Small intestine (tissue), 7 donors: ENCODE data around the gene ASPSCR1. TPM values are rescaled to one million over a fixed set of nuclear protein-coding genes. Genes with fewer than 3 reads are reported as not detected.
A peak's percentile ranks its signal among the peaks of the same experiment; 100 is the strongest.

Experiments used
- DNase-seq, 2 donors: peaks; one replicate each; pipeline versions ENCODE4 v3.0.0 to v3.0.0-alpha.2; 2013
- FAIRE-seq: peaks from 2 replicates; lab custom pipeline; 2012; peaks lifted over from hg19 to GRCh38; lab: Jason Lieb, UNC
- H3K27ac ChIP-seq, 3 donors: one replicate each; pipeline ENCODE4 v1.5.1; 2013; ENCODE audit warnings: low read length in 2 of 3, mild to moderate bottlenecking in 2 of 3, control low read depth in 1 of 3, inconsistent platforms in 1 of 3, low read depth in 1 of 3, moderate library complexity in 1 of 3
- H3K27me3 ChIP-seq, 3 donors: one replicate each; pipeline ENCODE4 v1.6.1; 2013; ENCODE audit warnings: low read length in 3 of 3, inconsistent platforms in 1 of 3; ENCODE audit not compliant: control insufficient read depth in 3 of 3, insufficient read depth in 3 of 3
- H3K36me3 ChIP-seq, 3 donors: one replicate each; pipeline ENCODE4 v1.6.1; 2013; ENCODE audit warnings: low read length in 3 of 3, inconsistent platforms in 1 of 3, low read depth in 1 of 3, mild to moderate bottlenecking in 1 of 3, moderate library complexity in 1 of 3; ENCODE audit not compliant: control insufficient read depth in 3 of 3, insufficient read depth in 2 of 3
- H3K4me1 ChIP-seq, 3 donors: one replicate each; pipeline ENCODE4 v1.6.1; 2013; ENCODE audit warnings: low read length in 2 of 3, inconsistent platforms in 1 of 3, low read depth in 1 of 3, mild to moderate bottlenecking in 1 of 3, moderate library complexity in 1 of 3; ENCODE audit not compliant: control insufficient read depth in 3 of 3, insufficient read depth in 2 of 3
- H3K4me3 ChIP-seq, 3 donors: one replicate each; pipeline ENCODE4 v1.5.1; 2013; ENCODE audit warnings: low read length in 3 of 3, control low read depth in 1 of 3, inconsistent platforms in 1 of 3, low read depth in 1 of 3, mild to moderate bottlenecking in 1 of 3, moderate library complexity in 1 of 3
- H3K9me3 ChIP-seq, 2 donors: one replicate each; pipeline ENCODE4 v1.6.1; 2013; ENCODE audit warnings: low read depth in 1 of 2, low read length in 1 of 2; ENCODE audit not compliant: control insufficient read depth in 2 of 2, insufficient read depth in 1 of 2
- WGBS, 3 donors: extraction: QIAGEN DNeasy Blood & Tissue Kit; methylation state at CpG; one replicate each; pipeline ENCODE4 v1.1.7; 2013; 5-methylcytosine and 5-hydroxymethylcytosine counted together
- polyA plus RNA-seq, 4 donors: library from polyadenylated mRNA; stranded (reverse) in 3 of 4; unstranded in 1 of 4; fragments of 200-250 nt in 3 of 4; fragments of 120-200 nt in 1 of 4; gene quantifications; one replicate each; pipeline versions ENCODE4 v1.2.1 to v1.2.3, GENCODE V29; 2013
- donor health status: healthy with polysubstance abuse.
- donor health status: control.
- donor health status: control.
- donor health status: Bipolar disorder and iron deficiency.
- donor health status: healthy.

The ASPSCR1 gene
- polyA plus RNA-seq, 4 donors, result 23.5 to 96.7 (median 47.5) TPM

DNA sequence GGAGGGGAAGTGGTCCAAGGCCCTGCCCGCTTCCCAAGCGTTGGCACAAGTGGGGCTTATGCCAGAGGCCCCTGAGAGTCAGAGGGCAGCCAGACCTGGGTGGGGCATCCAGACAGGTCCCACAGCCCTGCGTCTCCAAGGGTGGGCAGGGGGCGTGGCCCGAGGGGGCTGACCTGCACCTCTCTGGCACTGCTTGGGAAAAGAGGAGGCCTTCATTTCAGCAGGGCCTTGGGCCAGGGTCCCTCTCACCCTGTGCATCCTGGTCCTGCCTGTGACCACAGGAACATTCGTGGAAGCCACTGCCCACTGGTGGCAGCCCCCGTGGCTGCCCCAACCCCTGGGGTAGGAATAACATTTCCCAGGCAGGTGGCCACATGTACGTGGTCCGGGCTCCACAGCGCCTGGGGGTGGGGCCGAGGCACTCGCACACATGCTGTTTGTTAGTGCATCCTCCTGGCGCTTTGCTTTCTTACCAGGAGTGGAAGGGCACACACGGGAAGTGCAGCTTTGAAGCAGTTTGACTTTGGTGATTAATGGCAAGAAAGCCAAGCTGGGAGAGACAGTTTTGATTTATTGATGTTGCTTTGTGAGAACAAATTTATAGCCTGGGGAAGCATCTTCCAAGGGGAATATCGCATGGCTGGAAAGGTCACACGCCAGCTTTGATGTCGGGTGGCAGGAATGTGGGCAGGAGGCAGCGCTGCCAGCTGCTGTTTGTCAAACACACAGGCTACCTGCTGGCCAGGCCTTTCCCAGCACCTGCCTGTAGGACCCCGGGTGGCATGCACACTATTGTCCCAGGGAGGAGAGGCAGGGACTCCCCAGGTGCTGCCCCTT is 40.9 kb downstream of the ASPSCR1 start:
- Histone ChIP-seq H3K4me3 (no peak overlapping the region), H3K9me3 (no peaks in the 10 kb centered on the region), H3K27me3 (no peaks in the 10 kb centered on the region), H3K36me3 (peaks cover 0 to 56% (median 0%) of the 10 kb centered on the region in 3 donors), H3K4me1 (peaks cover 0 to 22% (median 0%) of the 10 kb centered on the region in 3 donors), H3K27ac (no peak overlapping the region)
- WGBS, 3 donors, result 52 to 74% (median 64%) methylated on average over 19 of the region's 19 CpGs
- FAIRE-seq (no peak), DNase-seq (no peak)

DNA sequence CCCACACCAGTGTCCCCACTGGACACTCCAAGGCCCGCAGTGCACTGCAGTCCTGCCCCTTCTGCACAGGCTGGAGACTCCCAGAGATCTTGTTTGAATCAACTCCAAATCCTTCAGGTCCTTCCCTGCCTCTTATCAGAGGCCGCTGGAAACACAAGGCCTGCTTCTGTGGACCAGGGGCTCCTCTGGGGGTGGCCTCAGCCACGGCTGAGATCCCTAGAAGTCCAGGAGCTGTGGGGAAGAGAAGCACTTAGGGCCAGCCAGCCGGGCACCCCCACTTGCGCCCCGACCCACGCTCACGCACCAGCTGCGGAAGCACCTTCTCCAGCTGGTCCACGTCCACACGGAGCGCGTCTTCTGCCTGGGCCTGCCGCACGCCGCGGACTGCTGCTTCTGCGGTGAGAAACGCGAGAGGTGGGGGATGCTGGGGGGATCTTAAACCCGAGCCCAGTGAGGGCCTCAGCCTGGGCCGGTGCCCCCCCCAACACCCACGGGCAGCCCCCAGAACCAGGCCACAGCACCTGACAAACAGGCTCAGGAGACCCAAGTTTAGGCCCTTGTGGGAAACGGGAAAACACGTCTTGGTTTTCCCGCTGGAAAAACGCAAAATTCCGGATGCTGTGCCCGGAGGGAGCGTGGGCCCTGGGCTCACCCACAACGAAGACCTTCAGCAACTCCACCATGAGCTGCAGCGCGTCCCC is 41.7 kb downstream of the ASPSCR1 start:
- Histone ChIP-seq H3K36me3 (peaks cover 0 to 48% (median 0%) of the 10 kb centered on the region in 3 donors), H3K9me3 (no peaks in the 10 kb centered on the region), H3K27me3 (no peaks in the 10 kb centered on the region), H3K4me1 (peaks cover 2 to 28% (median 3%) of the 10 kb centered on the region in 3 donors), H3K27ac (no peak overlapping the region), H3K4me3 (no peak overlapping the region)
- no peak for DNase-seq
- 85 to 87% (median 87%) methylated on average over 33 of the region's 33 CpGs for WGBS, 3 donors
- no peak for FAIRE-seq

DNA sequence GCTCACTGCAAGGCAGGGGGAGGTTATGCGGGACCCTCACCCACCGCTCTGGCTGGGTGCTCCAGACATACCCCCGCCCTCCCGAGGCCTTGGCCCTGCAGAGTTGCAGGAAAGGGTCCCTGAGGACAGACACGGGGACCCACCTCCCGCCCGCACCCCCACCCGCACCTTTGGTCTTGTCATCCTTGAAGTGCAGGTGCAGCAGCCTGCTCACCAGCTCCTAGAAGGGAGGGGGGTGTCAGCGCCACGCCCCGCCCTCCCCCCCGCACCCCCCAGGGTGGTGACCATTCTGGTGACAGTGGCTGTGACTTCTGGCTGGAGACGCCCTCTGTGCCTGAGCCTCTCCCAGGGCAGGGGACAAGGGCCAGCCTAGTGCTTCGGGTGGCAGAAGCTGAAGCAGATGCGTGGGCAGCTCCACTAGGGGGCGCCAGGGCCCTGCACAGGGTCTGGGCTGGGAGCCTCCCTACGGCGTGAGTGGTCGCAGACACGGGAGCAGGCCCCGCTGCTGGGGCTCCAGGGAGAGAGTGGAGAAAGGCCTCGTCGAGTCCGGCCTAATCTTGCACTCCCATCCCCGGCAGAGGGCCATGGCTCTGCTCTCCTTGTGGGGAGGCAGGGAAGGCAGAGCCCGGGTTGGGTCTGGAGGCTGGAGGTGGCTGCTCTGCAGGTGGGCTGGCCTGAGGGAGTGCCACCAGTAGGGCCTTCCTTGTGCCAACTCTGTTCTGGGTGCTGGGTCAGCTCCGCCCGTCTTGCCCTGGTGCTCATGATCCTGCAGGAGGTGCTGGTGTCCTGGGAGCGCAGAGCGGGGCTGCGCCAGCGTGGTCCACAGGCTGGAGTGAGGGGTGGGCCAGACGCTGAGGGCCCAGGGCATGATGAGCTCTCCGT is 42.5 kb downstream of the ASPSCR1 start:
- no peak overlapping the region for H3K4me3 ChIP-seq
- no peaks in the 10 kb centered on the region for H3K27me3 ChIP-seq
- H3K4me1 ChIP-seq, result peaks cover 2 to 35% (median 5%) of the 10 kb centered on the region in 3 donors
- H3K36me3 ChIP-seq, result peaks cover 0 to 47% (median 0%) of the 10 kb centered on the region in 3 donors
- DNase-seq (peak; percentile 68 to 72), FAIRE-seq (no peak)
- no peak overlapping the region for H3K27ac ChIP-seq
- H3K9me3 ChIP-seq, result no peaks in the 10 kb centered on the region
- 42 to 59% (median 53%) methylated on average over 34 of the region's 34 CpGs for WGBS, 3 donors

DNA sequence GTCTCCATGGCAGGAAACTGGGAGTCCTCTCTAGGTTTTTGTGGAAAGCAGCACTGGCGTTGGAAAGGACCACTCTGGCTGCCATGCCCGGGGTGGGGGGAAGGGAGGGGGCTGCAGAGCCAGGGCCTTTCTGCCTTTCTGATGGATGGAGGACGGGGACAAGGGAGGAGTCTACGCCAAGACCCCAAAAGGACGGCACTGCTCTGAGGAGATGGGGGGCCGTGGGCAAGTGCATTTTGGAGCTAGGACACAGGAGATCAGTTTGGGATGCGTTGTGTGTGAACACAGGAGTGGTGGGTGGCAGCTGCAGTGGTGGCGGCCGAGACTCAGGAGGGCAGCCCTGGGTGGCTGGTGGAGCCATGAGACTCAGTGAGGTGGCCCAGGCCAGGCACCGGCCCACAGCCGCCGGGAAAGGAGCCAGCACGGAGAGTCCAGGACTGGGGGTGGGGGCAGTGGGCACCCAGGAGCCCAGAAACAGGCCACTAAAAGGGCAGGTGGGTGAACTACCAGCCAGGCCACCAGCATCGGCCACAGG is 43.2 kb downstream of the ASPSCR1 start:
- Histone ChIP-seq H3K4me1 (peaks cover 2 to 35% (median 5%) of the 10 kb centered on the region in 3 donors), H3K4me3 (no peak overlapping the region)

DNA sequence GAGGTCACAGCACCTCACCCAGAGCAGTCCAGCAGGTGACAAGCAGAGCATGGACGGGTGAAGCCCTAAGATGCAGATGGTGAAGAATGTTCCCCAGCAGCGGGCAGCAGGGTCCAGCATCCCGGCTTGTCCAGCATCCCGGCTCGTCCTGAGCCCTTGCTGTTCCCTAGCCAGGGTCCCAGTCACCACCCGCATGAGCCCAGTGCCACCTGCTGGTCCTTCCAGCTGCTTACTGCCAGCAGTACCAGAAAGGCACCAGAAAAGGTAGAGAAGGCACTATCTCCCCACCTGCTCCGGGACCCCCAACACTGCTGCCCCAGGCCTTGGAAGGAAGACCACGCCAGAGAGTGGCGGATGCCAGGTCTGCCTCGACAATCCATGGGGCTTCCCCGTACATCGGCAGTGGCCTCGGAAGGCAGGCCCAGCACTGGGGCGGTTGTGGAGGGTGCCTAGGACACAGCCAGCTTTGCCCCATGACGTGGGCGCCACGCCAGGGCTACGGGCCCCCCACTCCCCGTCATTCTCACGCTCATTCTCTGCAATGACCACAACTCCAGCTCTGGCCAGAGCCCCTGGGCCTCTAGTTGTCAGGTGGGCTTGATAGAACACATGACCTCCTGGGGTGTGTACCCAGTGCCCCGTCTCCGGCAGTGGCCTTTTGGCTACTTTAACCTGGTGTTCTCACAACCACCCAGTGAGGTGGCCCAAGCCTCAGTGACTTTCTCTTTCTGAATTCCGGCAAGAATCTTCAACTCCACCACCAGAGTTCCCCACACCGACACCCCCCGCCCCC is 43.9 kb downstream of the ASPSCR1 start:
- peak overlapping the region in 2 of 3 donors; percentile 56 to 76 for H3K4me3 ChIP-seq
- 6 to 37% (median 21%) methylated on average over 24 to 25 of the region's 25 CpGs for WGBS, 3 donors
- H3K27ac ChIP-seq, result peak overlapping the region in 2 of 3 donors; percentile 28 to 69
- H3K27me3 ChIP-seq, result no peaks in the 10 kb centered on the region
- FAIRE-seq (no peak), DNase-seq (peak; percentile 70 to 74)
- H3K9me3 ChIP-seq, result no peaks in the 10 kb centered on the region
- peaks cover 0 to 57% (median 0%) of the 10 kb centered on the region in 3 donors for H3K36me3 ChIP-seq
- H3K4me1 ChIP-seq, result peaks cover 2 to 35% (median 5%) of the 10 kb centered on the region in 3 donors

More for the DNA sequence above, 43.2 kb downstream of the ASPSCR1 start:
- Histone ChIP-seq H3K27me3 (no peaks in the 10 kb centered on the region), H3K36me3 (peaks cover 0 to 50% (median 0%) of the 10 kb centered on the region in 3 donors), H3K27ac (no peak overlapping the region), H3K9me3 (no peaks in the 10 kb centered on the region)
- no peak for DNase-seq
- no peak for FAIRE-seq
- WGBS, 3 donors, result 57 to 79% (median 72%) methylated on average over 13 to 14 of the region's 14 CpGs

DNA sequence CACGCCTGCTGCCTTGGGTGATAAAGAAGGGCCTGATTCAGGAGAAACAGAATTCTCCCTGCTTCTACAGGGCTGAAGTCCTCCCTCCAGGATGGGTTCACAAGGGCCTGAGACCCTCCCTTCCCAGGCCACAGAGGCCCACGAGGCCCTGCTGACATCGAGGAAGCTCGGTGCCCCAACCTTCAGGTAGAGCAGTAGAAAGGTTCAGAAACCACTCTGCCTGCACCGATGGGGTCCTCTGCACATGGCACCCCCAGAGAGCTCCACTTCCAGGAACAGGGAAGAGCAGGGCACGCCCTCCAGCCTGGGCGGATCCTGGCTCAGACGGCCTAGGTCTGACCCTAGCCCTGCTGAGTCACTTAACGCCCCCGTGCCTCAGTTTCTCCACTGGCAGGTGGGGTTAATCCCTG is 44.5 kb downstream of the ASPSCR1 start:
- DNase-seq (peak; percentile 33 to 37), FAIRE-seq (no peak)
- H3K36me3 ChIP-seq, result peaks cover 0 to 57% (median 0%) of the 10 kb centered on the region in 3 donors
- no peaks in the 10 kb centered on the region for H3K27me3 ChIP-seq
- peak overlapping the region; percentile 56 to 77 (median 76) for H3K4me3 ChIP-seq
- peak overlapping the region in 2 of 3 donors; percentile 28 to 85 for H3K27ac ChIP-seq
- H3K4me1 ChIP-seq, result peaks cover 2 to 35% (median 5%) of the 10 kb centered on the region in 3 donors
- 1 to 5% (median 2%) methylated on average over 10 of the region's 10 CpGs for WGBS, 3 donors
- no peaks in the 10 kb centered on the region for H3K9me3 ChIP-seq

DNA sequence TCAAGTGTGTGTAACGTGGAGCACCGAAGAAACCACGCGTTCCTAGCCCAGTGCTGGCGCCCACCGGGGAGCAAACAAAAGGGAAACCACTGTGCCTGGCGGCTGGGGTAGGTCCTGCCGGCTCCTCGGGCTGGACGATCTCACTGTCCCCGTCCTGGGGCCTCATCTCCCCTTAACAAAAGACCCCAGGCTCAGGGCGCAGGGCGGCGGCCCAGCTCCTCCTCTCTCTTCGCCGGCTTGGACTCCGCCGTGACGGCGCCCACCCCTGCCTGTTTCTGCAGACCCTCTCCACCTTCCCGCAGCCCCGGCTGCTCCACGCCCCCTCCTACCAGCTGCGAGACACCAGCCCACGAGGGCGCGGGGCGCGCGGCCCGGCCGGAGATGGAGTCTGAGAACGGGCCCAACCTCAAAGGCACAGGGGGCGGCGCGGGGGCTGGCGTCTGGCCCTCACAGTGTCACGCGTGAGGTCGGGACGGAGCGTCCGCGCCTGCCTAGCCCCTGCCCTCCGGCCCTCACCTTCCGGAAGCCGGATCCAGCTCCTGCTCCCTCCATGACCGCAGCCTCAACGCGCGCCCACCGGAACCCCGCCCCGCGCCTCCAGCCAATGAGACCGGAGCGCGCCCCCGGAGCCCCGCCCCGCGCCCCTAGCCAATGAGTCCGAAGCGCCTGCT is 45.0 kb downstream of the ASPSCR1 start, which contains the start of gene CENPX:
CENPX (minus strand) TSS at position 569 of the 671 bp plus-strand sequence; CDS start at position 552, 17 bp downstream.
- Histone ChIP-seq H3K36me3 (peaks cover 0 to 57% (median 0%) of the 10 kb centered on the region in 3 donors), H3K27me3 (no peaks in the 10 kb centered on the region), H3K27ac (peak within 1 kb of the TSS; percentile 26 to 85 (median 28)), H3K4me3 (peak within 1 kb of the TSS; percentile 76 to 82 (median 77)), H3K4me1 (peaks cover 2 to 35% (median 5%) of the 10 kb centered on the region in 3 donors), H3K9me3 (no peaks in the 10 kb centered on the region)
- DNase-seq (peak in 1 of 2 donors; percentile 10), FAIRE-seq (no peak)
- WGBS, 3 donors, result 0 to 1% (median 0%) methylated on average over 38 to 64 of the region's 64 CpGs
